Osteocyte (in vitro differentiated cells): ENCODE results near the gene STIMATE. TPM values are rescaled to one million over a fixed set of nuclear protein-coding genes. Genes with fewer than 3 reads are reported as not detected.

ENCODE experiments used
- DNase-seq: peaks from one replicate; pipeline ENCODE4 v3.0.0; 2021; ENCODE audit warnings: mixed read lengths; ENCODE audit not compliant: unreplicated experiment; ENCODE audit errors: extremely low spot score
- H3K27ac Mint-ChIP-seq: one replicate; pipeline ENCODE4 v1.8.0; 2021; ENCODE audit warnings: mild to moderate bottlenecking, mixed read lengths; ENCODE audit not compliant: unreplicated experiment
- H3K27me3 Mint-ChIP-seq: one replicate; pipeline ENCODE4 v1.8.0; 2021; ENCODE audit warnings: mixed read lengths; ENCODE audit not compliant: unreplicated experiment
- H3K36me3 Mint-ChIP-seq: one replicate; pipeline ENCODE4 v1.8.0; 2021; ENCODE audit warnings: mixed read lengths; ENCODE audit not compliant: unreplicated experiment
- H3K4me1 Mint-ChIP-seq: one replicate; pipeline ENCODE4 v1.8.0; 2021; ENCODE audit warnings: mixed read lengths; ENCODE audit not compliant: unreplicated experiment
- H3K4me3 Mint-ChIP-seq: one replicate; pipeline ENCODE4 v1.8.0; 2021; ENCODE audit warnings: mild to moderate bottlenecking, moderate library complexity, mixed read lengths; ENCODE audit not compliant: unreplicated experiment
- H3K9me3 Mint-ChIP-seq: one replicate; pipeline ENCODE4 v1.8.0; 2021; ENCODE audit warnings: mixed read lengths; ENCODE audit not compliant: unreplicated experiment
- total RNA-seq: library from RNA; stranded (reverse); gene quantifications from 2 replicates; pipeline ENCODE4 v1.2.1, GENCODE V29; 2021
- TF ChIP-seq, protein P1 (sequence below): fragments of 200-600 bp; sonication (generic); IDR thresholded peaks from 2 replicates; pipeline ENCODE4 v1.5.0; 2021; ENCODE audit warnings: antibody characterized with exemption, mild to moderate bottlenecking, moderate library complexity

STIMATE gene
- total RNA-seq, 1 donor from 2014 or later, result 25.3 TPM

DNA sequence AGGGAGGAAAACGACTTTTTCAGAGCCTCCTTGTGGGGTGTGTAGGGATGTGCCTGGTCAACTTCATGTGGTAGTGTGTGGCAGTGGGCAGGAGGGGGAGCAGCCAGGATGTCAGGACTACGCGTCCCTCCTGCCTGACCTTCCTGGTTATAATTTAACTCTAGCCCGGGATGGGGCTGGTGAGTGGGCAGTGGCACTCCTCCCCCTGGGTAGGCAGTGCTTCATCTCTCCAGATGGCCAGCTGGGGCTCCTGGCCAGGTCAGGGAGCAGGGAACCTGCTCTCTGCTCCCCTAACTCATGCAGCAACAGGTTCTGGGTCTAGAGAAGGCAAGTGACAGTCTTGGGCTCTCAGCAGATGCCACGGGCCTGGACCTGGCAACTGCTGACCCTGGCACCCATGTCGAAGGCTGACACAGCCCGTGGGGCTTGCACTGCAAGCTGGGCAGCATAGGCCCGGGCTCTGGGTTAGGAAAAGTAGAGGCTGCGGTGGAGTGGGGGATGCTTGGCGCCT is 69.4 kb downstream of the STIMATE start:
- no peak for DNase-seq
- H3K9me3 Mint-ChIP-seq, result no peaks in the 10 kb centered on the region
- no peaks in the 10 kb centered on the region for H3K27me3 Mint-ChIP-seq
- H3K27ac Mint-ChIP-seq, result no peak overlapping the region
- H3K36me3 Mint-ChIP-seq, result no peaks in the 10 kb centered on the region
- TF ChIP-seq, protein P1, sequence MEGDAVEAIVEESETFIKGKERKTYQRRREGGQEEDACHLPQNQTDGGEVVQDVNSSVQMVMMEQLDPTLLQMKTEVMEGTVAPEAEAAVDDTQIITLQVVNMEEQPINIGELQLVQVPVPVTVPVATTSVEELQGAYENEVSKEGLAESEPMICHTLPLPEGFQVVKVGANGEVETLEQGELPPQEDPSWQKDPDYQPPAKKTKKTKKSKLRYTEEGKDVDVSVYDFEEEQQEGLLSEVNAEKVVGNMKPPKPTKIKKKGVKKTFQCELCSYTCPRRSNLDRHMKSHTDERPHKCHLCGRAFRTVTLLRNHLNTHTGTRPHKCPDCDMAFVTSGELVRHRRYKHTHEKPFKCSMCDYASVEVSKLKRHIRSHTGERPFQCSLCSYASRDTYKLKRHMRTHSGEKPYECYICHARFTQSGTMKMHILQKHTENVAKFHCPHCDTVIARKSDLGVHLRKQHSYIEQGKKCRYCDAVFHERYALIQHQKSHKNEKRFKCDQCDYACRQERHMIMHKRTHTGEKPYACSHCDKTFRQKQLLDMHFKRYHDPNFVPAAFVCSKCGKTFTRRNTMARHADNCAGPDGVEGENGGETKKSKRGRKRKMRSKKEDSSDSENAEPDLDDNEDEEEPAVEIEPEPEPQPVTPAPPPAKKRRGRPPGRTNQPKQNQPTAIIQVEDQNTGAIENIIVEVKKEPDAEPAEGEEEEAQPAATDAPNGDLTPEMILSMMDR, result no peak
- H3K4me3 Mint-ChIP-seq, result no peak overlapping the region
- peaks cover 29% of the 10 kb centered on the region for H3K4me1 Mint-ChIP-seq

- Mint-ChIP-seq H3K4me1 (peaks cover 29% of the 10 kb centered on the region), H3K27me3 (no peaks in the 10 kb centered on the region), H3K9me3 (no peaks in the 10 kb centered on the region), H3K36me3 (no peaks in the 10 kb centered on the region), H3K4me3 (no peak overlapping the region), H3K27ac (no peak overlapping the region)
- TF ChIP-seq, protein P1, result no peak
- DNase-seq, result no peak
These were observed 69.9 kb downstream of the STIMATE start for GRCh38 chr3:52827441-52827840.

- H3K9me3 Mint-ChIP-seq, result no peaks in the 10 kb centered on the region
- H3K27me3 Mint-ChIP-seq, result no peaks in the 10 kb centered on the region
- TF ChIP-seq, protein P1, result no peak
- no peaks in the 10 kb centered on the region for H3K36me3 Mint-ChIP-seq
- no peak for DNase-seq
- H3K27ac Mint-ChIP-seq, result no peak overlapping the region
- H3K4me3 Mint-ChIP-seq, result no peak overlapping the region
- peaks cover 11% of the 10 kb centered on the region for H3K4me1 Mint-ChIP-seq
These were observed 73.3 kb downstream of the STIMATE start for GRCh38 chr3:52824037-52824436.

- no peaks in the 10 kb centered on the region for H3K9me3 Mint-ChIP-seq
- H3K27me3 Mint-ChIP-seq, result no peaks in the 10 kb centered on the region
- H3K27ac Mint-ChIP-seq, result no peak overlapping the region
- TF ChIP-seq, protein P1, result no peak
- H3K4me3 Mint-ChIP-seq, result no peak overlapping the region
- H3K36me3 Mint-ChIP-seq, result no peaks in the 10 kb centered on the region
- peaks cover 3% of the 10 kb centered on the region for H3K4me1 Mint-ChIP-seq
- DNase-seq, result no peak
These were observed 75.0 kb downstream of the STIMATE start for GRCh38 chr3:52822363-52822762.

- no peaks in the 10 kb centered on the region for H3K36me3 Mint-ChIP-seq
- TF ChIP-seq, protein P1, result peak; percentile 56
- no peak overlapping the region for H3K4me3 Mint-ChIP-seq
- DNase-seq, result no peak
- no peaks in the 10 kb centered on the region for H3K4me1 Mint-ChIP-seq
- no peaks in the 10 kb centered on the region for H3K9me3 Mint-ChIP-seq
- no peaks in the 10 kb centered on the region for H3K27me3 Mint-ChIP-seq
- no peak overlapping the region for H3K27ac Mint-ChIP-seq
These were observed 76.6 kb downstream of the STIMATE start for GRCh38 chr3:52820736-52821135.
